Hippocampal formation (tissue), 2 donors: ENCODE measurements around the gene CDKN3.
"Not testable (repeated sequence)": the region's sequence is repeated elsewhere in the genome, so short reads cannot be mapped to it uniquely, and the experiment has no call there.

Experiments
- DNase-seq, 2 donors: peaks; one replicate each; lab custom pipeline; 2025; lab: John Stamatoyannopoulos, UW

CDKN3 gene

GRCh38 chr14:54370323-54371198, 26.2 kb upstream of the CDKN3 start:
- no peak for DNase-seq

DNA sequence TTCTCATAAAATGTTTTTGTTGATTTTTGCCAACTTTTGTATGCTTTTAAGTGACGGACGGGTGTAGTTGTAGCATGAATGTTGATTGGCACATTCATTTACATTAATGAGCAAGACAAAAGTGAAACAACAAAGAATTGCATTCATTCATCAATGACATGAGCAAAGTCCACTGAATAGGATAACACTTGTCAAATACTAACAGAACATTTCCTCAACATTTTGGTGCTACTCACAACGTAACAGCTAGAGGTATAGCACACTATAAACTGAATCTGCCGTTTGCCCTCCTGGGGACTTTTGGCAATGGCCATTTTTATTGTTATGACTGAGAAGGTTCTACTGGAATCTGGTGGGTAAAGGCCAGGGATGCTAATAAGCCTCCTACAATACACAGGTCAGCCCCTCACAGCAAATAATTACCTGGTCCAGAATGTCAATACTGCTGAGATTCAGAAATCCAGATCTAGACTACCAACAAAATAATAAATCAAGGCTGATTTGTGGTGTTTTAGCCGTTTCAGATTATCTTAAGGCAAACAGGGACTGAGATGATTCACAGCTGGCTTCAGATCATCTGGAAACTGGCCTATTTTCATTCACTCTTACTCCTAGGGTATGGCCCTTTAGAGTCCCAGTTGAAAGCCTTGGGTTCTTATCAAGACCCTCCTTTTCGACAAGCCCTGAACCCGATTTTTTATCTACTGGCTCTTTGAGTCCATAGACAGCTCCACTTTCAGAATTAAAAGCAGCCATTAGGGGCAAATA, 22.5 kb upstream of the CDKN3 start:
- DNase-seq = no peak

DNA sequence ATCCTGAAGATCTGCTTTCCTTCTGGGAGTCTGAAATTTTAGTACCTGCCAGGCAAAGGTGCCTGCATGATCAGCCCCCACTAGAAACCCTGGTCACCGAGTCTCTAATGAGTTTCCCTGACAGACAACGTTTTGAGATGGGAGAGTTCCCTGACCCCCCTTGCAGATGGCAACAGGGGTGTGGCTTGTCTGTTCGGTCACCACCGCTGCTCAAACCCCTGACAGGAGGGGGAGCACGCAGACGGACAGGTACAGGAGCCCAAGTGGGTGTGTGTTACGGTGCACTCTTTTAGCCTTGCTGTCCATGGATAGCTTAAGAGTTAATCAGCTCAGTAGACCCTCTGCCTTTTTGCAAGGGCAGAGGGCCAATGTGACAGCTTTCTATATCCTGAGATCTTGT, 19.3 kb upstream of the CDKN3 start:
- DNase-seq = no peak

DNA sequence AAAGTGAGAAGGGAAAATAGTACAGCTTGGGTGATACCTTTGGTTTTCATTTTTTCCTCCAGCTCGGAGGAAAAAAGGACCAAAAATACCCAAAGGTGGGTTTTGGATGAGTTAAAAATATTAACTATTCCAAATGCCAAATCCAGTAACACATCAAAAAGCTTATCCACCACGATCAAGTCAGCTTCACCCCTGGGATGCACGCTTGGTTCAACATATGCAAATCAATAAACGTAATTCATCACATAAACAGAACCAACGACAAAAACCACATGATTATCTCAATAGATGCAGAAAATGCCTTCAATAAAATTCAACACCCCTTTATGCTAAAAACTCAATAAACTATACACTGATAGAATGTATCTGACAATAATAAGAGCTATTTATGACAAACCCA, 17.9 kb upstream of the CDKN3 start:
- DNase-seq = not testable (repeated sequence)

GRCh38 chr14:54380558-54380957, 16.2 kb upstream of the CDKN3 start:
- not testable (repeated sequence) for DNase-seq

GRCh38 chr14:54381821-54382220, 15.0 kb upstream of the CDKN3 start:
- no peak for DNase-seq

- no peak for DNase-seq
Measured at GRCh38 chr14:54383835-54384234, 13.0 kb upstream of the CDKN3 start.

DNA sequence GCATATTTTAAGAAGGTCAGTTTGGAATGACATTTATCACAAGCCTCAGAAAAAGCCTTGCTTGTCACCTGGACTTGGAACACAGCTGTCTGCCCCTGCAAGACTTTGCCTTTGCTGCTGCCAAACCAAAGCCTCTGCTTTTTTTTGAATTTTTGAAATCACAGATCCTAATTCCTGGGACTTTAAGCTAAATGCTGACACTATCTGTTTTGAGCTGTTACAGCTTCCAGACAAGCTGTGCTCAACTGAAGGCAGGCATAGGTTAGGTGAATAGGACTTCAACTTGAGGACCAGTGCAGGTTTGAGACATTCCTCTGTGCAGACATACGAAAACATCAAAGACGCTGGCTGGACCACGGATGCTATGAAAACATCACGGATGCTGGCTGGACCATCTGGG, 11.3 kb upstream of the CDKN3 start:
- DNase-seq = no peak

GRCh38 chr14:54387328-54387727, 9.5 kb upstream of the CDKN3 start:
- DNase-seq = no peak

DNA sequence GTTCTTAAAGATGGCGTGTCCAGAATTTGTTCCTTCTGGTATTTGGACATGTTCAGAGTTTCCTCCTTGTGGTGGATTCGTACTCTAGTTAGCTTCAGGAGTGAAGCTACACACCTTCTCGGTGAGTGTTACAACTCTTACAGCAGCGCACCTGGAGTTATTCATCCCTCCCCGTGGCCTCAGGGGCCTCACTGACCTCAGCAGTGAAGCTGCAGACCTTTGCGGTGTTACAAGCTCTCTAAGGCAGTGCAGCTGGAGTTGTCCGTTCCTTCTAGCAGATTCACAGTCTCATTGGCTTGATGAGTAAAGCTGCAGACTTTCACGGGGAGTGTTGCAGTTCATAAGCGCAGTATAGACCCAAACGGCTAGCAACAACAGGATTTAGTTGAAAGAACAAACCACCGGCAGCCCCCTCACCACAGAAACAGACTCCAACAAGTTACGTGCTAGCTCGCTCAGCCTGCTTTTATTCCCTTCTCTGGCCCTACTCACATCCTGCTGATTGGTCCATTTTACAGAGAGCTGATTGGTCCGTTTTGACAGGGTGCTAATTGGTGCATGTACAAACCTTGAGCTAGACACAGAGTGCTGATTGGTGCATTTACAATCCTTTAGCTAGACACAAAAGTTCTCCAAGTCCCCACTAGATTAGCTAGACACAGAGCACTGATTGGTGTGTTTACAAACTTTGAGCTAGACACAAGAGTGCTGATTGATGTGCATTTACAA, 4.5 kb upstream of the CDKN3 start:
- no peak for DNase-seq

- not testable (repeated sequence) for DNase-seq
Measured at GRCh38 chr14:54392986-54393884, 3.6 kb upstream of the CDKN3 start.

DNA sequence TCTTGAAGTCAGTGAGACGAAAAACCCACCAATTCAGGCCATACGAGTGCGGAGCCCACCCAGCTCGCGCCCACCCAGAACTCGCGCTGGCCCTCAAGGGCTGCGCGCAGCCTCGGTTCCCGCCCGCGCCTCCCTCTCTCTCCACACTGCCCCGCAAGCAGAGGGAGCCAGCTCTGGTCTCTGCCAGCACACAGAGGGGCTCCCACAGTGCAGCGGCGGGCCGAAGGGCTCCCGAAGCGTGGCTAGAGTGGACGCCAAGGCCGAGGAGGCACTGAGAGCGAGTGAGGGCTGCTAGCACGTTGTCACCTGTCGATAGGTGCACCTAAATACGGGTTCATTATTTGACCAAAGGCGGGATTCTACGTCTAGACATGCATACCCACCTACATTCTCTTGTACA, 2.2 kb upstream of the CDKN3 start:
- no peak for DNase-seq

GRCh38 chr14:54395284-54395683, 1.5 kb upstream of the CDKN3 start:
- no peak for DNase-seq

GRCh38 chr14:54395716-54396115, 1.1 kb upstream of the CDKN3 start:
- DNase-seq = no peak

DNA sequence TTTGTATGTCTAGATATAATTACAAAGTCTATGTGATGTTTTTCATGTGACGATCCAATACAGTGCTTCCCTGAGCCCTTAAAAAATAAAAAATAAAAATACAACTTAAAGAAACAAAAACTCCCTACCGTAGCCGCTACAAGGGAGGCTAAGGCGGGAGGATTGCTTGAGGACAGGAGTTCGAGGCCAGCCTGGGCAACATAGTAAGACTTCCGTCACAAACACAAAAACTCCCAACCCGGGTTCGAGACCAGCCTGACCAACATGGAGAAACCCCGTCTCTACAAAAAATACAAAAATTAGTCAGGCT, 669 bp upstream of the CDKN3 start:
- DNase-seq = no peak

- no peak for DNase-seq
Measured at GRCh38 chr14:54399560-54399959, 2.8 kb downstream of the CDKN3 start.

GRCh38 chr14:54403401-54404005, 6.7 kb downstream of the CDKN3 start:
- not testable (repeated sequence) for DNase-seq

- DNase-seq = no peak
Measured at GRCh38 chr14:54410215-54410614, 13.4 kb downstream of the CDKN3 start.

DNA sequence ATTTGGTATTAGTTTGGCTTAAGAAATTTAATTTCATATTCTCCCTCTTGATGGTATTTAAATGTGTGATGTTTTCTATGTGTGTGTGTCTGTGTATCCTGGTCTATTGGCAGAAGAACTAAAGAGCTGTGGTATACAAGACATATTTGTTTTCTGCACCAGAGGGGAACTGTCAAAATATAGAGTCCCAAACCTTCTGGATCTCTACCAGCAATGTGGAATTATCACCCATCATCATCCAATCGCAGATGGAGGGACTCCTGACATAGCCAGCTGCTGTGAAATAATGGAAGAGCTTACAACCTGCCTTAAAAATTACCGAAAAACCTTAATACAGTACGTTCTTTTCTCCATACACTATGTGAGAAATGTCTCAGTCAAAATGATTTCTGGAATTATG, 14.6 kb downstream of the CDKN3 start:
- DNase-seq = no peak

DNA sequence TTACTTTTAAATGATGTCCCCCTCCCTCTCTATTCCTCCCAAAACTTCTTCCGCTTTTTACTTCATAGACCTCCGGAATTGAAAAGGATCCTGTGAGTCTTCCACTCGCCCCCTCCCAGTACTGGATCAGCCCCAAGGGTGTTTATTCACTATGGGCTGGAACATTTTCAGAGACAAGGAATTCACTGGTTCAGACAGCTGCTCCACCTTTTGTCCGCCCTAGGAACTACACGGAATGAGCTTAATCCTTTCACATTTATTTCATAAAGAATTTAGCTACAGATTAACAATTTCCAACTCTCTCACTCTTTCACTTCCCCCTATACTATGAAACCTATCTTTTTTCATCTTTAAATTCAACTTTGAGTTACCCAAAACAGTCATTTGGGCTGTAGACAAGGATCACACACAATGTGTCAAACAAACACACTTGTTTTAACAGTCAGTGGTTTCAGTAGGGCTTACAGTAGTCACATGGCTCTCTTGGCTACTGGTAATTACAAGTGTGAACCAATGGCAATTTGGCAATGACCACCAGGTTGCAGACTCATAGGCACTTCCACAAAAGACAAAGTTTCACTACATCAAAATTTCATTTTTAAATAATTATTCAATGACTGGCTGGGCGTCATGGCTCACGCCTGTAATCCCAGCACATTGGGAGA, 23.8 kb downstream of the CDKN3 start:
- DNase-seq = peak in 1 of 2 donors; percentile 19

- no peak for DNase-seq
Measured at GRCh38 chr14:54423991-54424390, 27.2 kb downstream of the CDKN3 start.
